K562 (cell line): ENCODE data around the gene PPM1H. TPM values are rescaled to one million over a fixed set of nuclear protein-coding genes. Genes with fewer than 3 reads are reported as not detected.

Source experiments
- ATAC-seq: fragments of 200-7000 bp; cut with Tn5 transposase; 3 replicates; pipeline ENCODE4 v1.9.1; 2020; ENCODE audit warnings: moderate library complexity
- BruUV-seq: library from RNA; stranded (reverse); fragments of 400-500 nt; replicated peaks from 2 replicates; lab custom pipeline; 2021; lab: Mats Ljungman, UMichigan
- CTCF ChIA-PET: fragments of 300-600 bp; formaldehyde crosslinking; extraction: SDS; loops from one replicate; lab custom pipeline; 2021; ENCODE audit warnings: low intra/inter-chr PET ratio; lab: Yijun Ruan, JAX
- POLR2A ChIA-PET: fragments of 300-600, 350-650 bp; sonication (Branson Sonifier 250); formaldehyde crosslinking; extraction: SDS; loops from one replicate; lab custom pipeline; 2021; ENCODE audit warnings: antibody characterized with exemption, inconsistent platforms; lab: Yijun Ruan, JAX
- DNase-seq, 4 experiments: peaks; one replicate each; pipeline versions ENCODE4 v3.0.0 to v3.0.0-alpha.2; 2011 to 2018; ENCODE audit warnings: low spot score in 3 of 4, mixed read lengths in 3 of 4; ENCODE audit errors: extremely low read depth in 1 of 4
- FAIRE-seq: peaks from 2 replicates; lab custom pipeline; 2011; peaks lifted over from hg19 to GRCh38; lab: Jason Lieb, UNC
- H2AFZ ChIP-seq: 2 replicates; pipeline ENCODE4 v1.6.0; 2011; ENCODE audit warnings: low read depth, low read length, control low read depth, inconsistent platforms
- H3K27ac ChIP-seq: fragments of 200-600 bp; 3 replicates; pipeline ENCODE4 v1.8.0; 2011; ENCODE audit warnings: low read depth, mild to moderate bottlenecking, control low read depth, inconsistent platforms, low read length, moderate library complexity, mixed read lengths; ENCODE audit errors: extremely low read depth
- H3K27me3 ChIP-seq, 2 experiments: fragments of 300-600 bp in 1 of 2; 2 replicates in 1 of 2; 3 replicates in 1 of 2; pipeline versions ENCODE4 v1.6.0 to v1.8.0; 2011; ENCODE audit warnings: inconsistent platforms in 2 of 2, low read length in 2 of 2, mild to moderate bottlenecking in 1 of 2, mixed read lengths in 1 of 2, moderate library complexity in 1 of 2; ENCODE audit not compliant: control insufficient read depth in 2 of 2, insufficient read depth in 2 of 2
- H3K36me3 ChIP-seq: fragments of 300-600 bp; 3 replicates; pipeline ENCODE4 v1.8.0; 2011; ENCODE audit warnings: mild to moderate bottlenecking, low read length, inconsistent platforms; ENCODE audit not compliant: control insufficient read depth, insufficient read depth
- H3K4me1 ChIP-seq, 2 experiments: fragments of 200-600 bp in 1 of 2; replicated peaks in 1 of 2; 2 replicates in 1 of 2; 3 replicates in 1 of 2; pipeline versions ENCODE4 v1.5.1 to v1.8.0; 2011; ENCODE audit warnings: inconsistent platforms in 2 of 2, low read length in 2 of 2, mild to moderate bottlenecking in 1 of 2, mixed read lengths in 1 of 2, moderate library complexity in 1 of 2; ENCODE audit not compliant: control insufficient read depth in 2 of 2, insufficient read depth in 2 of 2
- H3K4me2 ChIP-seq: 2 replicates; pipeline ENCODE4 v1.6.1; 2011; ENCODE audit warnings: low read length, control low read depth, inconsistent platforms, mixed read lengths; ENCODE audit not compliant: insufficient read depth
- H3K4me3 ChIP-seq: fragments of 200-600 bp; sonication (generic), shearing (Covaris generic); 2 replicates; pipeline ENCODE4 v1.5.1; 2016; ENCODE audit warnings: control low read depth, inconsistent platforms
- H3K79me2 ChIP-seq: fragments of 200-600 bp; 3 replicates; pipeline ENCODE4 v1.8.0; 2011; ENCODE audit warnings: low read length, inconsistent platforms; ENCODE audit not compliant: control insufficient read depth, insufficient read depth
- H3K9ac ChIP-seq, 2 experiments: 2 replicates each; pipeline versions ENCODE4 v1.6.0 to v1.6.1; 2011; ENCODE audit warnings: low read depth in 2 of 2, low read length in 2 of 2, control low read depth in 1 of 2, inconsistent platforms in 1 of 2, mild to moderate bottlenecking in 1 of 2, mixed read lengths in 1 of 2; ENCODE audit not compliant: insufficient read depth in 1 of 2
- H3K9me1 ChIP-seq: one replicate; pipeline ENCODE4 v1.6.0; 2011; ENCODE audit warnings: inconsistent platforms, mild to moderate bottlenecking, low read length, moderate library complexity; ENCODE audit not compliant: control insufficient read depth, insufficient read depth
- H3K9me3 ChIP-seq: replicated peaks from 2 replicates; pipeline ENCODE4 v1.5.1; 2011; ENCODE audit warnings: low read depth, low read length, inconsistent platforms; ENCODE audit not compliant: control insufficient read depth, insufficient read depth
- H4K20me1 ChIP-seq: replicated peaks from 2 replicates; pipeline ENCODE4 v1.6.1; 2011; ENCODE audit warnings: low read length, inconsistent platforms, mixed read lengths; ENCODE audit not compliant: control insufficient read depth, insufficient read depth
- ATF1 ChIP-seq, 2 experiments: fragments of 450-650 bp in 1 of 2; IDR thresholded peaks; 2 replicates each; pipeline ENCODE4 v1.6.1; 2016; ENCODE audit warnings: missing compliant biosample characterization in 1 of 2, missing genetic modification characterization in 1 of 2
- CBX1 ChIP-seq: sonication (generic); IDR thresholded peaks from 2 replicates; pipeline ENCODE4 v1.6.1; 2016; ENCODE audit warnings: antibody characterized with exemption, low read depth, mild to moderate bottlenecking
- CEBPB ChIP-seq: fragments of 450-650 bp; IDR thresholded peaks from 2 replicates; pipeline ENCODE4 v1.6.1; 2016; ENCODE audit warnings: missing genetic modification characterization, missing compliant biosample characterization
- GTF2E2 ChIP-seq: fragments of 200-800 bp; sonication (Bioruptor generic); IDR thresholded peaks from 2 replicates; pipeline ENCODE4 v1.6.1; 2016; ENCODE audit warnings: missing genetic modification characterization, missing compliant biosample characterization
- HDAC3 ChIP-seq: fragments of 450-650 bp; IDR thresholded peaks from 2 replicates; pipeline ENCODE4 v1.6.1; 2018; ENCODE audit warnings: borderline replicate concordance, mild to moderate bottlenecking, moderate library complexity; ENCODE audit not compliant: partially characterized antibody
- JUNB ChIP-seq: fragments of 450-650 bp; formaldehyde crosslinking; conservative IDR thresholded peaks from 2 replicates; pipeline ENCODE4 v1.4.0; 2020; ENCODE audit warnings: mild to moderate bottlenecking
- NR2F6 ChIP-seq: fragments of 450-650 bp; formaldehyde crosslinking; IDR thresholded peaks from 2 replicates; pipeline ENCODE4 v1.4.0; 2020; ENCODE audit warnings: mild to moderate bottlenecking
- PRMT5 ChIP-seq: sonication (generic); formaldehyde crosslinking; IDR thresholded peaks from 2 replicates; pipeline ENCODE4 v1.5.0; 2020; ENCODE audit warnings: missing genetic modification reagents
- SMARCC2 ChIP-seq: fragments of 450-650 bp; IDR thresholded peaks from 2 replicates; pipeline ENCODE4 v1.6.1; 2017; ENCODE audit warnings: antibody characterized with exemption, moderate library complexity, mild to moderate bottlenecking, low read depth
- TSC22D4 ChIP-seq: fragments of 450-650 bp; IDR thresholded peaks from 2 replicates; pipeline ENCODE4 v1.6.1; 2016; ENCODE audit warnings: missing genetic modification characterization, missing biosample characterization, control low read depth
- ZNF146 ChIP-seq: IDR thresholded peaks from one replicate; pipeline ENCODE4 v1.6.1; 2018; ENCODE audit warnings: missing compliant biosample characterization; ENCODE audit not compliant: unreplicated experiment
- ZNF586 ChIP-seq: fragments of 450-650 bp; formaldehyde crosslinking; conservative IDR thresholded peaks from 2 replicates; pipeline ENCODE4 v1.4.0; 2020; ENCODE audit warnings: mild to moderate bottlenecking, moderate library complexity
- WGBS: fragments of 100-300 bp; shearing (Covaris generic); methylation state at CpG from one replicate; pipeline ENCODE4 v1.1.6; 2016; ENCODE audit warnings: low coverage, mixed read lengths; ENCODE audit not compliant: insufficient coverage; ENCODE audit errors: missing lambda C conversion rate; 5-methylcytosine and 5-hydroxymethylcytosine counted together
- in situ Hi-C: fragments of 300-500 bp; cut with MboI; formaldehyde crosslinking; loops from 4 replicates; pipeline ENCODE4 v1.15.0; 2018; ENCODE audit warnings: inconsistent platforms, mixed read lengths
- intact Hi-C: fragments of 100-400 bp; cut with micrococcal nuclease; formaldehyde crosslinking; loops from 2 replicates; pipeline ENCODE4 v1.14.2; 2022
- polyA plus RNA-seq, 8 experiments: library from polyadenylated mRNA; depleted of rRNA in 4 of 8; stranded (reverse) in 5 of 8; unstranded in 3 of 8; fragments of >200 nt; fragmentation: Nextera tagmentation in 2 of 8; fragmentation: Illumina TruSeq in 1 of 8; extraction: Ambion mirVana in 2 of 8; extraction: Trizol in 1 of 8; gene quantifications; 2 replicates each; pipeline versions ENCODE4 v1.2.1 to v1.2.3, GENCODE V29; 2011 to 2014; ENCODE audit warnings: inconsistent platforms in 1 of 8, missing spikeins in 1 of 8
- total RNA-seq, 7 experiments: library from RNA; depleted of rRNA in 6 of 7; stranded (reverse); fragments of >200 nt in 6 of 7; fragmentation: Illumina TruSeq in 2 of 7; extraction: Trizol in 2 of 7; gene quantifications; 2 replicates each; pipeline versions ENCODE4 v1.2.1 to v1.2.3, GENCODE V29; 2011 to 2021; ENCODE audit warnings: low replicate concordance in 1 of 7
- TF ChIP-seq, protein P1 (sequence below), 2 experiments: fragments of 250-450 bp in 1 of 2; fragments of 450-650 bp in 1 of 2; sonication (Bioruptor Pico) in 1 of 2; IDR thresholded peaks; 2 replicates each; pipeline versions ENCODE4 v1.6.1 to v1.8.0; 2016 to 2021; ENCODE audit warnings: mild to moderate bottlenecking in 2 of 2, moderate library complexity in 2 of 2, missing compliant biosample characterization in 1 of 2, missing genetic modification characterization in 1 of 2
- TF ChIP-seq, protein P2 (sequence below): fragments of 450-650 bp; IDR thresholded peaks from 2 replicates; pipeline ENCODE4 v1.6.1; 2016; ENCODE audit warnings: antibody characterized with exemption
- TF ChIP-seq, protein P3 (sequence below): fragments of 450-650 bp; IDR thresholded peaks from 2 replicates; pipeline ENCODE4 v1.6.1; 2018; ENCODE audit not compliant: partially characterized antibody
- TF ChIP-seq, protein P4 (sequence below): fragments of 450-650 bp; formaldehyde crosslinking; IDR thresholded peaks from 2 replicates; pipeline ENCODE4 v1.4.0; 2020; ENCODE audit warnings: mild to moderate bottlenecking, mixed read lengths

The PPM1H gene
- total and polyA plus RNA-seq, 9 of the 15 experiments (the other 6 are each of a cell fraction or from before 2014, with no cell fraction given): 5.3 to 29.3 (median 11.3) TPM

DNA sequence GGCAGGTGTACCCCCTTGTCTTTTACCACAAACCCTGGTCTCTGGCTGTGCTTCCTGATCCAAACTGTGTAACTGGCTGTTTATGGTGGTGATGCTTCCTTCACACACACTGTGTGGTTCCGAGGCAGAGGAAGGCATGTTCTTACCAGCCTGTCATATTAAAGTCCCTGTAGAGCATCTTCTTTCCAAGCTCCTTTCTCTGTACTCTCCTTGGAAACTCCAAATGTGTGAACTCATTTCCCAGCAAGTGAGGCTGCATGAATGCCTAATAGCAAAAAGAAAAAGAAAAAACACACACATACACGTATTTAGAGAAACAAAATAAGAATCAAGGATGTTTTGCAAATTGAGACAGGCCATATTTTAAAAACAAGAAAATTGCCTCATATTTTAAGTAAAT, 214.9 kb downstream of the PPM1H start:
- ChIA-PET CTCF (no interaction called here), POLR2A (no interaction called here)
- no peaks in the 10 kb centered on the region for H3K9me1 ChIP-seq
- no peak for DNase-seq
- H4K20me1 ChIP-seq: no peaks in the 10 kb centered on the region
- no peak for FAIRE-seq
- H2AFZ ChIP-seq: no peak overlapping the region
- H3K4me1 ChIP-seq: no peaks in the 10 kb centered on the region; a peak in 1 of 5 replicates
- no TSS peak for BruUV-seq
- no peak for ATAC-seq
- intact Hi-C loops (no loop called here), in situ Hi-C loops (no loop called here)
- H3K9ac ChIP-seq: no peak overlapping the region
- TF ChIP-seq NR2F6 (no peak), PRMT5 (no peak), GTF2E2 (no peak), SMARCC2 (no peak), HDAC3 (no peak), JUNB (CRISPR knock-in tag) (no peak), CEBPB (tag) (no peak), ATF1 (CRISPR knock-in tag; IDR thresholded peaks at IDR 0.05) (no peak), ATF1 (tag; IDR thresholded peaks at IDR 0.05) (no peak), TSC22D4 (no peak), CBX1 (no peak), ZNF586 (CRISPR knock-in tag) (no peak), ZNF146 (no peak)
- TF ChIP-seq, protein P1, sequence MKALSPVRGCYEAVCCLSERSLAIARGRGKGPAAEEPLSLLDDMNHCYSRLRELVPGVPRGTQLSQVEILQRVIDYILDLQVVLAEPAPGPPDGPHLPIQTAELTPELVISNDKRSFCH (CRISPR knock-in tag; IDR thresholded peaks at IDR 0.05): no peak
- TF ChIP-seq, protein P1 (tag; IDR thresholded peaks at IDR 0.05): no peak
- TF ChIP-seq, protein P2, sequence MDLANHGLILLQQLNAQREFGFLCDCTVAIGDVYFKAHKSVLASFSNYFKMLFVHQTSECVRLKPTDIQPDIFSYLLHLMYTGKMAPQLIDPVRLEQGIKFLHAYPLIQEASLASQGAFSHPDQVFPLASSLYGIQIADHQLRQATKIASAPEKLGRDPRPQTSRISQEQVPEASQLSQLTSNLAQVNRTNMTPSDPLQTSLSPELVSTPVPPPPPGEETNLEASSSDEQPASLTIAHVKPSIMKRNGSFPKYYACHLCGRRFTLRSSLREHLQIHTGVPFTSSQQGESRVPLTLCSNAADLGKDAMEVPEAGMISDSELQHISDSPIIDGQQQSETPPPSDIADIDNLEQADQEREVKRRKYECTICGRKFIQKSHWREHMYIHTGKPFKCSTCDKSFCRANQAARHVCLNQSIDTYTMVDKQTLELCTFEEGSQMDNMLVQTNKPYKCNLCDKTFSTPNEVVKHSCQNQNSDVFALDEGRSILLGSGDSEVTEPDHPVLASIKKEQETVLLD: no peak
- TF ChIP-seq, protein P3, sequence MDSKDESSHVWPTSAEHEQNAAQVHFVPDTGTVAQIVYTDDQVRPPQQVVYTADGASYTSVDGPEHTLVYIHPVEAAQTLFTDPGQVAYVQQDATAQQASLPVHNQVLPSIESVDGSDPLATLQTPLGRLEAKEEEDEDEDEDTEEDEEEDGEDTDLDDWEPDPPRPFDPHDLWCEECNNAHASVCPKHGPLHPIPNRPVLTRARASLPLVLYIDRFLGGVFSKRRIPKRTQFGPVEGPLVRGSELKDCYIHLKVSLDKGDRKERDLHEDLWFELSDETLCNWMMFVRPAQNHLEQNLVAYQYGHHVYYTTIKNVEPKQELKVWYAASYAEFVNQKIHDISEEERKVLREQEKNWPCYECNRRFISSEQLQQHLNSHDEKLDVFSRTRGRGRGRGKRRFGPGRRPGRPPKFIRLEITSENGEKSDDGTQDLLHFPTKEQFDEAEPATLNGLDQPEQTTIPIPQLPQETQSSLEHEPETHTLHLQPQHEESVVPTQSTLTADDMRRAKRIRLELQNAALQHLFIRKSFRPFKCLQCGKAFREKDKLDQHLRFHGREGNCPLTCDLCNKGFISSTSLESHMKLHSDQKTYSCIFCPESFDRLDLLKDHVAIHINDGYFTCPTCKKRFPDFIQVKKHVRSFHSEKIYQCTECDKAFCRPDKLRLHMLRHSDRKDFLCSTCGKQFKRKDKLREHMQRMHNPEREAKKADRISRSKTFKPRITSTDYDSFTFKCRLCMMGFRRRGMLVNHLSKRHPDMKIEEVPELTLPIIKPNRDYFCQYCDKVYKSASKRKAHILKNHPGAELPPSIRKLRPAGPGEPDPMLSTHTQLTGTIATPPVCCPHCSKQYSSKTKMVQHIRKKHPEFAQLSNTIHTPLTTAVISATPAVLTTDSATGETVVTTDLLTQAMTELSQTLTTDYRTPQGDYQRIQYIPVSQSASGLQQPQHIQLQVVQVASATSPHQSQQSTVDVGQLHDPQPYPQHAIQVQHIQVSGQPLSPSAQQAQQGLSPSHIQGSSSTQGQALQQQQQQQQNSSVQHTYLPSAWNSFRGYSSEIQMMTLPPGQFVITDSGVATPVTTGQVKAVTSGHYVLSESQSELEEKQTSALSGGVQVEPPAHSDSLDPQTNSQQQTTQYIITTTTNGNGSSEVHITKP: no peak
- TF ChIP-seq, protein P4, sequence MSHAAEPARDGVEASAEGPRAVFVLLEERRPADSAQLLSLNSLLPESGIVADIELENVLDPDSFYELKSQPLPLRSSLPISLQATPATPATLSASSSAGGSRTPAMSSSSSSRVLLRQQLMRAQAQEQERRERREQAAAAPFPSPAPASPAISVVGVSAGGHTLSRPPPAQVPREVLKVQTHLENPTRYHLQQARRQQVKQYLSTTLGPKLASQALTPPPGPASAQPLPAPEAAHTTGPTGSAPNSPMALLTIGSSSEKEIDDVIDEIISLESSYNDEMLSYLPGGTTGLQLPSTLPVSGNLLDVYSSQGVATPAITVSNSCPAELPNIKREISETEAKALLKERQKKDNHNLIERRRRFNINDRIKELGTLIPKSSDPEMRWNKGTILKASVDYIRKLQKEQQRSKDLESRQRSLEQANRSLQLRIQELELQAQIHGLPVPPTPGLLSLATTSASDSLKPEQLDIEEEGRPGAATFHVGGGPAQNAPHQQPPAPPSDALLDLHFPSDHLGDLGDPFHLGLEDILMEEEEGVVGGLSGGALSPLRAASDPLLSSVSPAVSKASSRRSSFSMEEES: no peak
- WGBS: 45% methylated on average over 2 of the region's 2 CpGs
- no peaks in the 10 kb centered on the region; a peak in 1 of 5 replicates for H3K27me3 ChIP-seq
- no peak overlapping the region for H3K4me2 ChIP-seq
- H3K36me3 ChIP-seq: peaks cover 10% of the 10 kb centered on the region; the same call in 1 of the 3 replicates
- H3K9me3 ChIP-seq: no peaks in the 10 kb centered on the region
- H3K79me2 ChIP-seq: no peaks in the 10 kb centered on the region
- H3K4me3 ChIP-seq: no peak overlapping the region
- no peak overlapping the region for H3K27ac ChIP-seq
